Tibial nerve (tissue), 4 donors: ENCODE measurements around the gene ANKRD17. TPM values are rescaled to one million over a fixed set of nuclear protein-coding genes. Genes with fewer than 3 reads are reported as not detected.

Experiments used
- DNase-seq, 2 donors: peaks; one replicate each; pipeline ENCODE4 v3.0.0-alpha.2; 2019; ENCODE audit warnings: low spot score in 2 of 2
- H3K27ac ChIP-seq, 4 donors: fragments of 200-600 bp; sonication (generic) in 3 of 4; one replicate each; pipeline ENCODE4 v1.5.1; 2017 to 2019; ENCODE audit warnings: mild to moderate bottlenecking in 1 of 4
- H3K27me3 ChIP-seq, 2 donors: fragments of 200-600 bp; sonication (generic) in 1 of 2; one replicate each; pipeline versions ENCODE4 v1.5.1 to v1.6.0; 2017 to 2019
- H3K36me3 ChIP-seq, 3 donors: fragments of 200-600 bp; sonication (generic); one replicate each; pipeline ENCODE4 v1.5.1; 2018 to 2019
- H3K4me1 ChIP-seq, 4 donors: fragments of 200-600 bp; sonication (generic) in 3 of 4; one replicate each; pipeline ENCODE4 v1.5.1; 2017 to 2019
- H3K4me3 ChIP-seq, 4 donors: fragments of 200-600 bp; sonication (generic) in 3 of 4; one replicate each; pipeline ENCODE4 v1.5.1; 2017 to 2019; ENCODE audit warnings: mild to moderate bottlenecking in 1 of 4, moderate library complexity in 1 of 4
- H3K9me3 ChIP-seq, 4 donors: fragments of 200-600 bp; sonication (generic) in 3 of 4; one replicate each; pipeline ENCODE4 v1.5.1; 2017 to 2019
- EP300 ChIP-seq, 2 donors: sonication (generic); formaldehyde crosslinking; IDR thresholded peaks; one replicate each; pipeline ENCODE4 v1.6.1; 2017; ENCODE audit warnings: antibody characterized with exemption in 2 of 2, mild to moderate bottlenecking in 1 of 2
- POLR2A ChIP-seq, 2 donors: fragments of 450-650 bp; IDR thresholded peaks; one replicate each; pipeline ENCODE4 v1.6.1; 2017; ENCODE audit warnings: antibody characterized with exemption in 2 of 2, mild to moderate bottlenecking in 2 of 2, moderate library complexity in 2 of 2
- WGBS, 2 donors: methylation state at CpG; one replicate each; pipeline ENCODE4 v1.1.5; 2018; 5-methylcytosine and 5-hydroxymethylcytosine counted together
- total RNA-seq, 4 donors: library from RNA; depleted of rRNA; stranded (reverse); fragments of >200 nt; gene quantifications; one replicate each; pipeline ENCODE4 v1.1.0, GENCODE V29; 2016
- TF ChIP-seq, protein P1 (sequence below), 5 experiments: fragments of 200-600 bp in 3 of 5; fragments of 450-650 bp in 2 of 5; sonication (generic) in 3 of 5; IDR thresholded peaks; one replicate each; pipeline ENCODE4 v1.5.1; 2016 to 2019; ENCODE audit warnings: antibody characterized with exemption in 5 of 5, mild to moderate bottlenecking in 3 of 5, moderate library complexity in 2 of 5

Gene ANKRD17
- total RNA-seq, 4 donors from 2014 or later: 46.5 to 61.8 (median 55.0) TPM

DNA sequence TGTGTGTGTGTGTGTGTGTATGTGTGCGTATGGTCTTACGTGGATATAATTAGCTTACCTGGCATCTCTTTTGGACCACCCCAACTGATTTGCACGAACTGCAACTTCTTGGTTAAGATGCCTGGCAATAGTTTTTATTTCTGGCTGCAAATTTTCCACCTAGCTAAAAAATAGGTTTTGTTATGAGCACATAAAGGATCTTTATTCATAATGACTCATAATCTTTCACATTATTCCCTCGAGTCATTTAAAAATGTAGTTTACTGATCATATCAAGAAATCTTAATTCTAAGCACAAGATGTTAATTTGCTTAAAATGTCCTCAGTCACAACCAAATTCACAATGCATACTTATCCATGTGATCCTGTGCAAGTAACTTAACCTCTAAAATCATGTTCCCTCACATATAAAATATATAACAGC lies 190.6 kb downstream of the ANKRD17 start:
- TF ChIP-seq EP300 (IDR thresholded peaks at IDR 0.05): no peak
- Histone ChIP-seq H3K4me1 (peaks cover 0 to 36% (median 8%) of the 10 kb centered on the region in 4 donors), H3K9me3 (no peaks in the 10 kb centered on the region), H3K36me3 (peaks cover 0 to 11% (median 0%) of the 10 kb centered on the region in 3 donors), H3K27ac (peak overlapping the region in 3 of 4 donors; percentile 91 to 94 (median 91)), H3K27me3 (no peaks in the 10 kb centered on the region), H3K4me3 (peak overlapping the region; percentile 69 to 87 (median 82))
- WGBS, 2 donors: 46 to 49% methylated on average over 4 of the region's 4 CpGs
- DNase-seq: no peak

DNA sequence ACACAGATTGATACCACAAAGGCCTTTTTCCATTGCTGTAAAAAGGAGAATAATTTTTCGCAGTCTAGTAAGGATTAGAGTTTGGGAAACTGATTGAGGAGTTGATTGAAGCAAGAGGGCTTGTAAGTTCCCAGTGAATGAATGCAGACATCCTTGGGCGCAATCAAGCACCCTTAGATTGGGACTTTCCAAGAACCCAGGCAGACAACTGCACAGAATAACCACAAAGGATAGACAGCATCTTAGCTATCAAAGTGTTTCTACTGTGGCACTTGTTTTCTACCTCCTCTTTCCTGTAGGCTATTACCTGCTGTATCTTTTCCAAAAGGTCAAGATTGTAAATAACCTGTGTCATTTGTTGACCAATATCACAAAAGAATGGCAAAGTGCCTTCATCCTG lies 191.7 kb downstream of the ANKRD17 start:
- TF ChIP-seq POLR2A (IDR thresholded peaks at IDR 0.05) (no peak), EP300 (IDR thresholded peaks at IDR 0.05) (no peak)
- TF ChIP-seq, protein P1, sequence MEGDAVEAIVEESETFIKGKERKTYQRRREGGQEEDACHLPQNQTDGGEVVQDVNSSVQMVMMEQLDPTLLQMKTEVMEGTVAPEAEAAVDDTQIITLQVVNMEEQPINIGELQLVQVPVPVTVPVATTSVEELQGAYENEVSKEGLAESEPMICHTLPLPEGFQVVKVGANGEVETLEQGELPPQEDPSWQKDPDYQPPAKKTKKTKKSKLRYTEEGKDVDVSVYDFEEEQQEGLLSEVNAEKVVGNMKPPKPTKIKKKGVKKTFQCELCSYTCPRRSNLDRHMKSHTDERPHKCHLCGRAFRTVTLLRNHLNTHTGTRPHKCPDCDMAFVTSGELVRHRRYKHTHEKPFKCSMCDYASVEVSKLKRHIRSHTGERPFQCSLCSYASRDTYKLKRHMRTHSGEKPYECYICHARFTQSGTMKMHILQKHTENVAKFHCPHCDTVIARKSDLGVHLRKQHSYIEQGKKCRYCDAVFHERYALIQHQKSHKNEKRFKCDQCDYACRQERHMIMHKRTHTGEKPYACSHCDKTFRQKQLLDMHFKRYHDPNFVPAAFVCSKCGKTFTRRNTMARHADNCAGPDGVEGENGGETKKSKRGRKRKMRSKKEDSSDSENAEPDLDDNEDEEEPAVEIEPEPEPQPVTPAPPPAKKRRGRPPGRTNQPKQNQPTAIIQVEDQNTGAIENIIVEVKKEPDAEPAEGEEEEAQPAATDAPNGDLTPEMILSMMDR (IDR thresholded peaks at IDR 0.05): no peak
- Histone ChIP-seq H3K4me1 (peaks cover 0 to 36% (median 8%) of the 10 kb centered on the region in 4 donors), H3K27ac (no peak overlapping the region), H3K4me3 (no peak overlapping the region), H3K9me3 (no peaks in the 10 kb centered on the region), H3K27me3 (no peaks in the 10 kb centered on the region), H3K36me3 (peaks cover 0 to 21% (median 0%) of the 10 kb centered on the region in 3 donors)
- WGBS, 2 donors: 90 to 91% methylated on average over 2 of the region's 2 CpGs
- no peak for DNase-seq

DNA sequence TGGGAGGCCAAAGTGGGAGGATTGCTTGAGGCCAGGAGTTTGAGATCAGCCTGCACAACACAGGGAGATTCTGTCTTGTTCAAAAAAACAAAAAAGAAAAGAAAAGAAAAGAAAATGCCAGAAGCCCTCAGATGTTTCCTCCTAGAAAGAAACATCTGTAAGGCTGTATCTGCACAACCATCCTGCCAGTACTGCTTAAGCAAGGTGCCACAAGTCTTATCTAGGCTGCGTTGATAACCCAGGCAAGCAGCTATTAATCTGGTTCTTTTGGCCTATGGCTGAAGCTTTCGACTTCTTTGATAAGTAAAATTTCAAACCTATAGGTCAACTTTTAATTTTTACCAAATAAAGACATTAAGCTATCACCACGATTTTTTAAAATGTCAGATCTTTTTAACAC lies 192.2 kb downstream of the ANKRD17 start:
- Histone ChIP-seq H3K36me3 (peaks cover 0 to 26% (median under 1%) of the 10 kb centered on the region in 3 donors), H3K27me3 (no peaks in the 10 kb centered on the region), H3K9me3 (no peaks in the 10 kb centered on the region), H3K4me1 (peaks cover 0 to 36% (median 8%) of the 10 kb centered on the region in 4 donors), H3K4me3 (no peak overlapping the region), H3K27ac (no peak overlapping the region)
- WGBS, 2 donors: 92 to 95% methylated on average over 3 of the region's 3 CpGs
- TF ChIP-seq, protein P1 (IDR thresholded peaks at IDR 0.05): no peak
- TF ChIP-seq POLR2A (IDR thresholded peaks at IDR 0.05) (no peak), EP300 (IDR thresholded peaks at IDR 0.05) (no peak)
- DNase-seq: no peak

DNA sequence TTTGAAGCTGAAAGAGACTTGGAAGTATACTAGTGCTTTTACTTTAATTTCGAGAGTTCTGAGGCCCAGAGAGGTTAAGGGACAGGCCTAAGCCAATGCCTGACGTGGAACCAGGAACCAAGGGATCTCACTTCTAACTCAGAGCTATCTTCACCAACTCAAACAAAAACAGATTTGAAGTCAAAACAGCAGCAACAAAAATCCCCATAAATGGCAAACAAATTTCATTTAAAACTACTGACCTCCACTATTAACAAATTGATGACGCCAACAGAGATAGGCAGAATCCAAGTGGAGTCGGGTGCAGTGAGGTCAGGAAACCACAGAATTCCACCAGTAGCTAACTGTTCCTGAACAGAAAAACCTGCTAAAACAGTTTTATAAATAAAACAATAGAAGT lies 194.1 kb downstream of the ANKRD17 start:
- Histone ChIP-seq H3K27ac (no peak overlapping the region), H3K9me3 (no peaks in the 10 kb centered on the region), H3K27me3 (no peaks in the 10 kb centered on the region), H3K36me3 (peaks cover 0 to 45% (median 3%) of the 10 kb centered on the region in 3 donors), H3K4me3 (no peak overlapping the region), H3K4me1 (peaks cover 0 to 30% (median 5%) of the 10 kb centered on the region in 4 donors)
- WGBS, 2 donors: 82 to 83% methylated on average over 4 of the region's 4 CpGs
- DNase-seq: no peak
- TF ChIP-seq, protein P1 (IDR thresholded peaks at IDR 0.05): no peak
- no peak for TF ChIP-seq EP300 (IDR thresholded peaks at IDR 0.05)
- TF ChIP-seq POLR2A (IDR thresholded peaks at IDR 0.05): no peak

DNA sequence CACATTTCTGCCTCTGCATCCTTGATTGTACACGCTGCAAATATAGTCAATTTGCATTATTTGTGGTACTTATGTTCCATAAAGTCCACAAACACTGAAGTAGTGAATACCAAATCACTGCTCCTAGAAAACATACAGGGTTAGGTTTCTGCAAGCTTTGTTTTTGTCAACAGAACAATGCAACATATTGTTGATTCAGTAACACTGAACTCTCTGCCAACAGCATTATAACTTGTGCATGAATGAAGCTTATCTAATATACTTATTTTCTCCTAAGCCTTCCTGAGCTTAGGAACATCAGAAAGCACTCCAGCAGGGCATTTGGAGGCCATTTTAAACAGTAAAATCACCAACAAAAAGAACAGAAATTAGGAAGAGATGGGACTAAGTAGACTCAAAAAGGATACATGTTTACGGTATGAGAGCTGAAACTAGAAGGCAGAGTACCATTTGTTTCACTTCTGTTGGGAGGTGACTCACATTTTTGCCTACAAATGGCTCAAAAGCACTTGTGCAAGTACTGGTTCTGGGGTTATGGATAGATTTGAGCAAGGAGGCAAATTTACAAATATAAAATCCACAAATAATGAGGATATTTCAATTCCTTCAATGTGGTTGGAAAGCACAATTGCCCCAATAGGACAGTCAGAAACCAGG lies 203.2 kb downstream of the ANKRD17 start:
- peak overlapping the region; percentile 1 to 72 (median 33) for H3K27ac ChIP-seq
- no peak for DNase-seq
- no peak overlapping the region for H3K4me3 ChIP-seq
- peaks cover 0 to 58% (median 7%) of the 10 kb centered on the region in 3 donors for H3K36me3 ChIP-seq
- TF ChIP-seq, protein P1 (IDR thresholded peaks at IDR 0.05): no peak
- TF ChIP-seq EP300 (IDR thresholded peaks at IDR 0.05): no peak
- no peak for TF ChIP-seq POLR2A (IDR thresholded peaks at IDR 0.05)
- peaks cover 0 to 4% (median 0%) of the 10 kb centered on the region in 4 donors for H3K4me1 ChIP-seq
- no peaks in the 10 kb centered on the region for H3K9me3 ChIP-seq
- H3K27me3 ChIP-seq: no peaks in the 10 kb centered on the region
- 50 to 57% methylated on average over 2 of the region's 2 CpGs for WGBS, 2 donors
